Right cardiac atrium (tissue), 5 donors: ENCODE measurements around the gene C6orf52. TPM values are rescaled to one million over a fixed set of nuclear protein-coding genes. Genes with fewer than 3 reads are reported as not detected.
"Not testable (repeated sequence)": the region's sequence is repeated elsewhere in the genome, so short reads cannot be mapped to it uniquely, and the experiment has no call there.

Source experiments
- ATAC-seq, 2 donors: fragments of 200-7000 bp; cut with Tn5 transposase; one replicate each; pipeline versions ENCODE4 v1.8.0 to v1.9.1; 2020; ENCODE audit warnings: moderate library complexity in 2 of 2, mild to moderate bottlenecking in 1 of 2
- DNase-seq, 3 donors: peaks; one replicate each; pipeline ENCODE4 v3.0.0-alpha.2; 2020
- H3K27ac ChIP-seq: one replicate; pipeline ENCODE4 v1.5.1; 2013; ENCODE audit warnings: mild to moderate bottlenecking, low read length, control low read depth, moderate library complexity
- H3K27me3 ChIP-seq: one replicate; pipeline ENCODE4 v1.6.1; 2013; ENCODE audit not compliant: control insufficient read depth, insufficient read depth
- H3K4me1 ChIP-seq: one replicate; pipeline ENCODE4 v1.6.1; 2013; ENCODE audit warnings: low read length; ENCODE audit not compliant: control insufficient read depth, insufficient read depth
- H3K4me3 ChIP-seq: one replicate; pipeline ENCODE4 v1.5.1; 2013; ENCODE audit warnings: low read length, control low read depth
- H3K9me3 ChIP-seq: one replicate; pipeline ENCODE4 v1.6.1; 2013; ENCODE audit warnings: low read length; ENCODE audit not compliant: control insufficient read depth
- WGBS: extraction: QIAGEN DNeasy Blood & Tissue Kit; methylation state at CpG from one replicate; pipeline ENCODE4 v1.1.7; 2013; 5-methylcytosine and 5-hydroxymethylcytosine counted together
- intact Hi-C, 4 donors: fragments of 100-400 bp; cut with DNase I; formaldehyde crosslinking; loops; one replicate each; pipeline versions ENCODE4 v1.11.0 to v1.14.0; 2022 to 2023
- polyA plus RNA-seq: library from polyadenylated mRNA; stranded (reverse); fragments of 200-250 nt; gene quantifications from one replicate; pipeline ENCODE4 v1.2.3, GENCODE V29; 2013
- total RNA-seq, 4 donors: library from RNA; stranded (reverse); fragmentation: NEBNext Ultra II Directional; extraction: Animal tissue kit (Norgen Biotek cat#: 25700); gene quantifications; one replicate each; pipeline ENCODE4 v1.2.1, GENCODE V29; 2021
- donor health status: healthy with polysubstance abuse.
- donor health status: DM: no; HTN: yes; CAD: no.
- donor health status: DM: no; HTN: no; CAD: no.
- donor health status: DM: no; HTN: yes; CAD: no; lungs with severe emphysema.
- donor health status: DM: yes; HTN: yes; CAD: no.

C6orf52 gene
- total and polyA plus RNA-seq, 5 donors = 0.29 to 0.71 (median 0.63) TPM; not detected in 2

GRCh38 chr6:10676403-10676802 is 18.0 kb downstream of the C6orf52 start:
- intact Hi-C loops = no loop called here
- ATAC-seq (no peak), DNase-seq (no peak)
- Histone ChIP-seq H3K9me3 (no peaks in the 10 kb centered on the region), H3K4me1 (no peaks in the 10 kb centered on the region), H3K27ac (no peak overlapping the region), H3K4me3 (no peak overlapping the region), H3K27me3 (no peaks in the 10 kb centered on the region)
- WGBS = 93% methylated on average over 7 of the region's 7 CpGs

GRCh38 chr6:10668126-10668917 is 26.1 kb downstream of the C6orf52 start:
- Histone ChIP-seq H3K27me3 (no peaks in the 10 kb centered on the region), H3K9me3 (no peaks in the 10 kb centered on the region), H3K4me3 (no peak overlapping the region), H3K4me1 (no peaks in the 10 kb centered on the region), H3K27ac (no peak overlapping the region)
- 85% methylated on average over 6 of the region's 6 CpGs for WGBS
- ATAC-seq (no peak), DNase-seq (no peak)
- intact Hi-C loops = no loop called here

GRCh38 chr6:10665595-10665994 is 28.8 kb downstream of the C6orf52 start:
- ATAC-seq, H3K4me1 ChIP-seq, DNase-seq, H3K9me3 ChIP-seq, H3K4me3 ChIP-seq, H3K27me3 ChIP-seq, H3K27ac ChIP-seq, intact Hi-C loops: not testable (repeated sequence)
- 58% methylated on average over 1 of the region's 1 CpG for WGBS

- ATAC-seq (no peak), DNase-seq (no peak)
- Histone ChIP-seq H3K4me3 (no peak overlapping the region), H3K9me3 (no peaks in the 10 kb centered on the region), H3K27ac (no peak overlapping the region), H3K27me3 (no peaks in the 10 kb centered on the region), H3K4me1 (no peaks in the 10 kb centered on the region)
- intact Hi-C loops = no loop called here
- WGBS = 77% methylated on average over 2 of the region's 2 CpGs
Measured at GRCh38 chr6:10662742-10663141, 31.7 kb downstream of the C6orf52 start.

GRCh38 chr6:10662207-10662606 is 32.2 kb downstream of the C6orf52 start:
- H3K4me1 ChIP-seq = no peaks in the 10 kb centered on the region
- H3K4me3 ChIP-seq = no peak overlapping the region
- intact Hi-C loops = no loop called here
- no peaks in the 10 kb centered on the region for H3K9me3 ChIP-seq
- no peak overlapping the region for H3K27ac ChIP-seq
- H3K27me3 ChIP-seq = no peaks in the 10 kb centered on the region
- WGBS = 73% methylated on average over 8 of the region's 8 CpGs
- DNase-seq (no peak), ATAC-seq (no peak)

- not testable (repeated sequence) for H3K4me3 ChIP-seq, DNase-seq
- WGBS = 91% methylated on average over 11 of the region's 11 CpGs
Measured at GRCh38 chr6:10660431-10661191, 33.8 kb downstream of the C6orf52 start.

GRCh38 chr6:10659699-10660348 is 34.6 kb downstream of the C6orf52 start:
- no peaks in the 10 kb centered on the region for H3K27me3 ChIP-seq
- ATAC-seq (peak; percentile 50 to 57), DNase-seq (peak in 2 of 3 donors; percentile 53 to 60)
- H3K4me3 ChIP-seq = no peak overlapping the region
- H3K27ac ChIP-seq = no peak overlapping the region
- intact Hi-C loops = no loop called here
- WGBS = 76% methylated on average over 48 of the region's 48 CpGs
- H3K9me3 ChIP-seq = no peaks in the 10 kb centered on the region
- H3K4me1 ChIP-seq = no peaks in the 10 kb centered on the region

More at GRCh38 chr6:10660431-10661191, 33.8 kb downstream of the C6orf52 start:
- H3K27me3 ChIP-seq, intact Hi-C loops, ATAC-seq, H3K9me3 ChIP-seq, H3K27ac ChIP-seq, H3K4me1 ChIP-seq: not testable (repeated sequence)

GRCh38 chr6:10658910-10659698 is 35.3 kb downstream of the C6orf52 start:
- 90% methylated on average over 24 of the region's 24 CpGs for WGBS

GRCh38 chr6:10655508-10656055 is 38.8 kb downstream of the C6orf52 start:
- no peak overlapping the region for H3K27ac ChIP-seq
- no peak overlapping the region for H3K4me3 ChIP-seq
- no peak for ATAC-seq
- DNase-seq = no peak
- H3K27me3 ChIP-seq = no peaks in the 10 kb centered on the region
- 68% methylated on average over 12 of the region's 12 CpGs for WGBS
- H3K4me1 ChIP-seq = no peaks in the 10 kb centered on the region
- intact Hi-C loops = no loop called here
- no peaks in the 10 kb centered on the region for H3K9me3 ChIP-seq

More at GRCh38 chr6:10658910-10659698, 35.3 kb downstream of the C6orf52 start:
- Histone ChIP-seq H3K9me3 (no peaks in the 10 kb centered on the region), H3K27me3 (no peaks in the 10 kb centered on the region), H3K27ac (no peak overlapping the region), H3K4me3 (no peak overlapping the region), H3K4me1 (no peaks in the 10 kb centered on the region)
- peak in 1 of 3 donors; percentile 20 for DNase-seq
- intact Hi-C loops = no loop called here
- no peak for ATAC-seq

GRCh38 chr6:10644225-10644624 is 50.2 kb downstream of the C6orf52 start:
- Histone ChIP-seq H3K4me3 (no peak overlapping the region), H3K27ac (no peak overlapping the region), H3K27me3 (no peaks in the 10 kb centered on the region), H3K9me3 (no peaks in the 10 kb centered on the region), H3K4me1 (no peaks in the 10 kb centered on the region)
- DNase-seq (no peak), ATAC-seq (no peak)
- intact Hi-C loops = no loop called here
- WGBS = 100% methylated on average over 1 of the region's 1 CpG
